ENCODE measurements around the gene MT1B. TPM values are rescaled to one million over a fixed set of nuclear protein-coding genes. Genes with fewer than 3 reads are reported as not detected.

The MT1B gene
- total and polyA plus RNA-seq, 2 of the 13 experiments (the other 11 are each of a cell fraction or from before 2014, with no cell fraction given), result 0.89 TPM; not detected in 1

DNA sequence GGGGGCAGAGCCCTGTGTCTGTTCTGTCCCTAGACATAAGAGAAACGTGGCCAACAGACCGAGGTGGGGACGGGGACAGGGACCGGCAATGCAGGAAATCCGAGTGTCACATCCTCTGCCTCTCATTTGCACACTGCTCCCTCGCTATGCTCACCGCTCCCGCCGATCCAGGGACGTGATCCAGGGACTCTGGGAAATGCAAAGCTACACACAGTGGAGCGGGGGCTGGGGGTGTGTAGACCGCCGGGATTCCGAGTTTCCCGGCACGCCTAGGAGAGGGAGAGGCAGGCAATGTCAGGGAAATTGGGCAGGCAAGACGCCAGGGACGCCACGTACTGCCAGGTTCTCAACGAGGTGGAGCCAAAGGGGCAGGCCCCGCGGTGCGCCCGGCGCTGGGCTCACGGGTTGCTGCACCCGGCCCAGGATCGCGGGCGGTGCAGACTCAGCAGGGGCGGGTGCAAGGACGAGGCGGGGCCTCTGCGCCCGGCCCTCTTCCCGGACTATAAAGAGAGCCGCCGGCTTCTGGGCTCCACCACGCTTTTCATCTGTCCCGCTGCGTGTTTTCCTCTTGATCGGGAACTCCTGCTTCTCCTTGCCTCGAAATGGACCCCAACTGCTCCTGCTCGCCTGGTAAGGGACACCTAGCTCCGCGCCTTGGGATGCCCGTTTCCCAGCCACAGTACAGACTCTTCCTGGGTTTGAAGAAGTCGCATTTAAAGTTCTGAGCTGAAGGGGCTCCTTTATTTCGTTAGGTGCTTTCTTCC, 30.4 kb downstream of the MT1B start, which contains the start of gene MT1X (continued):
- no peak for TF ChIP-seq CREB3 (CRISPR knock-in tag; IDR thresholded peaks at IDR 0.05)
- 0 out of 2 replicates have a peak, but pooled peaks have one; percentile 28 for TF ChIP-seq CBFB (CRISPR knock-in tag; IDR thresholded peaks at IDR 0.05)
- peak; percentile 70 for TF ChIP-seq ARID5B (CRISPR knock-in tag; IDR thresholded peaks at IDR 0.05)
- peak; percentile 96 for TF ChIP-seq POLR2A (IDR thresholded peaks at IDR 0.05; ENCODE audit: insufficient read depth in 1 of 2, low read depth in 2 of 2, low read length in 2 of 2)
- TF ChIP-seq ZNF557 (CRISPR knock-in tag; IDR thresholded peaks at IDR 0.05), result peak; percentile 51; the same call in 1 of the 2 replicates
- TF ChIP-seq MZF1 (CRISPR knock-in tag; IDR thresholded peaks at IDR 0.05; ENCODE audit: borderline replicate concordance), result no peak
- TF ChIP-seq, protein P1, sequence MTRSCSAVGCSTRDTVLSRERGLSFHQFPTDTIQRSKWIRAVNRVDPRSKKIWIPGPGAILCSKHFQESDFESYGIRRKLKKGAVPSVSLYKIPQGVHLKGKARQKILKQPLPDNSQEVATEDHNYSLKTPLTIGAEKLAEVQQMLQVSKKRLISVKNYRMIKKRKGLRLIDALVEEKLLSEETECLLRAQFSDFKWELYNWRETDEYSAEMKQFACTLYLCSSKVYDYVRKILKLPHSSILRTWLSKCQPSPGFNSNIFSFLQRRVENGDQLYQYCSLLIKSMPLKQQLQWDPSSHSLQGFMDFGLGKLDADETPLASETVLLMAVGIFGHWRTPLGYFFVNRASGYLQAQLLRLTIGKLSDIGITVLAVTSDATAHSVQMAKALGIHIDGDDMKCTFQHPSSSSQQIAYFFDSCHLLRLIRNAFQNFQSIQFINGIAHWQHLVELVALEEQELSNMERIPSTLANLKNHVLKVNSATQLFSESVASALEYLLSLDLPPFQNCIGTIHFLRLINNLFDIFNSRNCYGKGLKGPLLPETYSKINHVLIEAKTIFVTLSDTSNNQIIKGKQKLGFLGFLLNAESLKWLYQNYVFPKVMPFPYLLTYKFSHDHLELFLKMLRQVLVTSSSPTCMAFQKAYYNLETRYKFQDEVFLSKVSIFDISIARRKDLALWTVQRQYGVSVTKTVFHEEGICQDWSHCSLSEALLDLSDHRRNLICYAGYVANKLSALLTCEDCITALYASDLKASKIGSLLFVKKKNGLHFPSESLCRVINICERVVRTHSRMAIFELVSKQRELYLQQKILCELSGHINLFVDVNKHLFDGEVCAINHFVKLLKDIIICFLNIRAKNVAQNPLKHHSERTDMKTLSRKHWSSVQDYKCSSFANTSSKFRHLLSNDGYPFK (CRISPR knock-in tag; IDR thresholded peaks at IDR 0.05; ENCODE audit: borderline replicate concordance), result peak; percentile 42; the same call in 1 of the 2 replicates
- no peak for TF ChIP-seq SNRNP70 (IDR thresholded peaks at IDR 0.05; ENCODE audit: low read depth, low read length)
- no peak for TF ChIP-seq ATF4 (CRISPR knock-in tag; IDR thresholded peaks at IDR 0.05)
- TF ChIP-seq MAFF (IDR thresholded peaks at IDR 0.05; ENCODE audit: low read depth, low read length), result peak; percentile 27; the same call in 1 of the 2 replicates
- TF ChIP-seq PRDM15 (CRISPR knock-in tag; IDR thresholded peaks at IDR 0.05), result peak; percentile 57
- peak; percentile 75 for TF ChIP-seq NR0B2 (CRISPR knock-in tag; IDR thresholded peaks at IDR 0.05)
- TF ChIP-seq ZSCAN31 (CRISPR knock-in tag; IDR thresholded peaks at IDR 0.05; ENCODE audit: low read depth), result peak; percentile 82
- TF ChIP-seq ZNF383 (CRISPR knock-in tag; IDR thresholded peaks at IDR 0.05; ENCODE audit: borderline replicate concordance), result peak; percentile 44; the same call in 1 of the 2 replicates
- TF ChIP-seq ZFX (CRISPR knock-in tag; IDR thresholded peaks at IDR 0.05; ENCODE audit: low read depth), result peak; percentile 84
